Right renal pelvis (tissue), 4 donors: Measurements from ENCODE around the gene PRICKLE2. TPM values are rescaled to one million over a fixed set of nuclear protein-coding genes. Genes with fewer than 3 reads are reported as not detected.
"Not testable (repeated sequence)": the region's sequence is repeated elsewhere in the genome, so short reads cannot be mapped to it uniquely, and the experiment has no call there.

ENCODE experiments used
- DNase-seq, 4 donors: peaks; one replicate each; pipeline ENCODE4 v3.0.0-alpha.2; 2013; ENCODE audit warnings: low read depth in 4 of 4, low spot score in 3 of 4, missing footprints in 1 of 4
- polyA plus RNA-seq, 4 donors: library from polyadenylated mRNA; unstranded; fragments of 120-200 nt; gene quantifications; one replicate each; pipeline ENCODE4 v1.2.1, GENCODE V29; 2013; ENCODE audit not compliant: insufficient read length in 4 of 4

Gene PRICKLE2
- polyA plus RNA-seq, 4 donors, result 17.4 to 20.3 (median 19.8) TPM

- DNase-seq, result no peak
Observed at GRCh38 chr3:64107190-64107589, 118.1 kb downstream of the PRICKLE2 start.

DNA sequence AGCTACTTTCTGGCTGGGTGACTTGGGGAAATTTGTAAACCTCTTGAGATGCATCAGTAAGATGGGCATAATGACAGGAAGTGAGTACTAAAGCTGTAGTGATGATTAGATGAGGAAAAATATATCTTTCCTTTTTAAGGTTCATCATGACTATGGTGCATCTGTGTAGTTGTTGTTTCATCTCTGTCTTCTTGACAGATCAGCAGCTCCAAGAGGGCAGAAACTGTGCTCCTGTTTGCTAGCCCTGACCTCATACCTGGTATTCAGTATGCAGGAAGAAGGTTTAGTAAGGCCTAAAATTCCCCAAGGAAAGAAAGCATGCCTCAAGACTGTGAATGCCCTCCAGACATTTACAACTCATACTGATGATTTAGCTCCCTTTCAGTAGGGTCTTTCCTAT lies 119.5 kb downstream of the PRICKLE2 start:
- DNase-seq, result no peak

GRCh38 chr3:64104691-64105111 lies 120.6 kb downstream of the PRICKLE2 start:
- no peak for DNase-seq

DNA sequence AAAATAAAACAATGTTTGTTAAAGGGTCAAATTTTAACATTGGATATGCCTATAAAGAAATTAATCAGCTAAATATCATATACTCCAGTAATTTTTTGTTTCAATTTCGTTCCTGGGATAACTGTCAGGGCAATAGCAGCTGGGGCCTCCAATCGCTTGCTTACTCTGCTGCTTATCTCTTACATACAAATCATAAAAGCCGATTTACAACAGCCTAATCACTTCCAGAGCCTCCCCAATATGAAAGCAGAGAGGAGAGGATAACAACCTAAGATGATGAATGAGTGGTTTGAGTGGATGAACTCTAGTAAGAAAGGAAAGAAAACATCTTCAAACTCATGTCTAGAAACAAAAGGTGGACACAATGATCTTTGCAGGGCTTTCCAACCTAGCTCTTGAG lies 121.3 kb downstream of the PRICKLE2 start:
- DNase-seq, result no peak

DNA sequence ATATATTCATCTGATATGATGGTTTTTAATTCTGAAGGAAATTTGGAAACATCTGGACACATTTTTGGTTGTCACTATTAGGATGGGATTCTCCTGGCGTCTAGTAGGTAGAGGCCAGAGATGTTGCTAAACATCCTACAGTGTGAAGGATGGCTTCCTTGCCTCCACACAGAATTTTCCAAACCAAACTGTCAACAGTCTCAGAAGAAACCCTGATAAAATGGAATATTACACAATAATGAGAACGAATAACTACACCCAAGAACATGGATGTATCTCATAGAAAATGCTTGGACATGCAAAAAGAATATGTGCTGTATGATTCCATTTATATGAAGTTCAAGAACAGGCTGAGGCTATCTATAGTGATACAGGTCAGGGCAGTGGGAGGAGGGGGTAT lies 122.1 kb downstream of the PRICKLE2 start:
- DNase-seq, result no peak

GRCh38 chr3:64102147-64102546 lies 123.1 kb downstream of the PRICKLE2 start:
- DNase-seq, result no peak

DNA sequence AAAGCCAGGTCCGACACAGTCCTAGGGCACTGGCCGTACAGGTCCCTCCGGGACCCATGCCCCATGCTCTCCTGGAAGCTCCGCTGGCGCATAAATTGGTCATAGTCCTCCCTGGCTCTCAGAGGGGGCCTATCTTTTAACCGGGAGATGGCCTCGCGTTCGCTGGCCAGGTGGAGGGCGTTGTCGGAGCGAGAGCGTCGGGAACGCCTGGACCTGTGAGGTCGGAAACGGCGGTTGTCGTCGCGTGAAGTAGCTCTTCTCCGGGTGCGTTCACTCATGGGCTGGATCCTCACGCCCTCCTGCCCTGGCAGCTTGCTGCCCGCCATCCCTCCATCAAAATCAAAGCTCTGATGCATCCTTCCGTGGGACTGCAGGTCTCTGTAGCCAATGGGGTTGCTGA lies 126.0 kb downstream of the PRICKLE2 start:
- DNase-seq, result no peak

- no peak for DNase-seq
Observed at GRCh38 chr3:64098670-64099069, 126.6 kb downstream of the PRICKLE2 start.

DNA sequence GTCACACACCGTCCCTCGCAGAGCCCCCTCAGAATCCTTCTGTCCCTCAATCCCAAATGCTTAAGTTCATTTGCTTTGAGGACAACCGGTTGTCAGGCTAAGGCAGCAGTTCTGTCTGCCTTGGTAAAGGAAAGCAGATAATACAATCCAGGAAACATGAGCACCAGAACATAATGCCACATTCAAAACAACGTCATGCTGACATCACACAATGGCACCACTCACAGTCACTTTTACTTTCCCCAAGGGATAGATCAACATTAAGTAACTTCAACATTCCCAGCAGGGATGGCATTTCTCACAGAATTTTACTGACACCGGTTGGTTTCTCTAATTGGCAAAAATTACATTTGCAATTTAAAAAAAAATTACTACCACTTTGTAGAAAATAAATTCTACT lies 127.3 kb downstream of the PRICKLE2 start:
- no peak for DNase-seq

DNA sequence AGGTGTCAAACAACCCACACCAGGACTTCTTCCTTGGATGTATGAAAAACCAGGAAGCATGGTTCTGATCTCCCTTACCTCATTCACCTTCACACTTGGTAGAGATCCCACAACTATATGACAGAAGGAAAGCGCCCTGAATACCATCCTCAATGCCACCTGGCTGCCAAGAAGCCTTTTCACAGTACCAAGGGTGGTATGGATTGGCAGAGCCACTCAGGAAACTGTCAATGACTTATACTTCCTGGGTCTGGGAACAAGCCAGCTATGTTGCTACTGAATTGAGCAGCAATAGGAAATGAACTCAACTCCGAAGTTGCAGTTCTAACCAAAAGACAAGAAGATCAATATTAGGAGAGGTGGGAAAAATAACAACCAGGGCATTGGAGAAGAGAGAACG lies 129.5 kb downstream of the PRICKLE2 start:
- no peak for DNase-seq

- no peak for DNase-seq
Observed at GRCh38 chr3:64094713-64095079, 130.6 kb downstream of the PRICKLE2 start.

- no peak for DNase-seq
Observed at GRCh38 chr3:64093825-64094712, 131.2 kb downstream of the PRICKLE2 start.

DNA sequence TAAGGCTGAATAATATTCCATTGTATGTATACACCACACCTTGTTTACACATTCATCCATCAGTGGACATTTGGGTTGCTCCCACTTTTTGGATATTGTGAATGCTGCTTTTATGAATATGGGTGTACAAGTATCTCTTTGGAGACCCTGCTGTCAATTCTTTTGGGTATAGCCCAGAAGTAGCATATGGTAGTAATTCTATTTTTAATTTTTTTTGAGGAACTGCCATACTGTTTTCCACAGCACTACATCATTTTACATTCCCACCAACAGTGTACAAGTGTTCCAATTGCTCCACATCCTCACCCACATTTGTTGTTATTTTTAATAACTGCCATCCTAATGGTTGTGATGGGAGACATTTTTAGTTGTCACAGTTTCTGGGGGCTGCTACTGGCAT lies 132.1 kb downstream of the PRICKLE2 start:
- no peak for DNase-seq

DNA sequence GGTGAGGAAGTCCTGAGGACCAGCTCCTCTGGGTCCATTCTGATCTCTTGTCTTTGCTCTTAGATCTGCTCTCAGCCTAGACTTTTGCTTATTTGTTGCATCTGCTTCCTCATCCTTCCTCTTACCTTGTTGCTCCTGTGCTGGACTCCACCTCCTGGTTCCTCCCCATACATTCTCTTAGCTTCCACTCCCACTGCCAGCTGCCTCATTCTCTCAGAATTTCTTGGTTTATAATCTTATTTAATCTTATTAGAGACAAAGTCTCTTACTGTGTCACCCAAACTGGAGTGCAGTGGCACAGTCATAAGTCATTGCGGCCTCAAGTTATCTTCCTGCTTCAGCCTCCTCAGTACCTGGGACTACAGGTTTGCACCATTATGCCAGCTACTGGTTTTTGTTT lies 133.8 kb downstream of the PRICKLE2 start:
- no peak for DNase-seq

DNA sequence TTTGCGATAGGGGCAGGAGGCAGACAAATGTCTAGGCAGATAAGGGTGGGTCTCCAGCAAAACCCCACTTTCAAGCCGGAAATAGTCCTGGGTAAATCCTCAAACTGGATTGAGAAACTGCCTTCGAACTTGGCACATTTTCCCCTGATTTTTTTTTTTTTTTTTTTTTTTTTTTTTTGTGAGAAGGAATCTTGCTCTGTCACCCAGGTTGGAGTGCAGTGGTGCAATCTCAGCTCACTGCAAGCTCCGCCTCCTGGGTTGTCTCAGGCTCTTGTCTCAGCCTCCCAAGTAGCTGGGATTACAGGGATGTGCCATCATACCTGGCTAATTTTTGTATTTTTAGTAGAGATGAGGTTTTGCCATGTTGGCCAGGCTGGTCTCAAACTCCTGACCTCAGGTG lies 135.9 kb downstream of the PRICKLE2 start:
- not testable (repeated sequence) for DNase-seq

DNA sequence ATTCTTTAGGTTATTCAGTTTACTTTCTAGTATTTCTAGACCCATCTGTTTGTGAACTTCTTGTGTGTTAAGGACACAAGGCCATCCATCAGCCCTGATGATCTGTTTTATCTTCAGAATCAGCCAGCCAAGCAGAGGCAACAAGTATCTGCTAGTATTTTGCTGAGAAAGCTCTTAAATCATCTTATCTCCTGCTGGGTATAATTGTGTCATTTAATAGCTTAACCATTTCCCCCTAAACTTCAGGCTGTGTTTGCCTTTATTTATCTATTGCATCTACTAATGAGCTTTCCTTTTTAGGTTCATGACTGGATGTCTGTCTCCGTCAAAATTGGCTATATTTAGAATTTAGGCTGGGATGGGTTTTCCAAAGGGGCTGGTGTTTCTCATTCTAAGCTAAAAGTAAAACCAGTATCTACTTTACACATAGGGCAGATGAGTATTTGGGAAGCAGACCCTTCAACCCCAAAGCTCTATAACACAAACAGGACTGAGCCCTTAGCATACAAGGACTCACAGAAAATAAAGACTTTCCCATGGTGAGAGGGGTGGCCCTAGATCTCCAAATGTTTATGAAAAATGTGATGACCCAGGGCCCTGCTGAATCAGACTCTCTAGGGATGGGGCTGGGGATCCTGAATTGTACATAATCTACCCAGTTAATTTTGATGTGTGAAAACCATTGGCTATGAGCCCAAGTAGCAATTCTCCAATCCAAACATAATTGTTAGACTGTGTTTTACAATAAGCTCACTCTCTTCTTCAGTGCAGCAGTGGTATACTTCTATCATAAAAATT lies 136.7 kb downstream of the PRICKLE2 start:
- DNase-seq, result no peak

DNA sequence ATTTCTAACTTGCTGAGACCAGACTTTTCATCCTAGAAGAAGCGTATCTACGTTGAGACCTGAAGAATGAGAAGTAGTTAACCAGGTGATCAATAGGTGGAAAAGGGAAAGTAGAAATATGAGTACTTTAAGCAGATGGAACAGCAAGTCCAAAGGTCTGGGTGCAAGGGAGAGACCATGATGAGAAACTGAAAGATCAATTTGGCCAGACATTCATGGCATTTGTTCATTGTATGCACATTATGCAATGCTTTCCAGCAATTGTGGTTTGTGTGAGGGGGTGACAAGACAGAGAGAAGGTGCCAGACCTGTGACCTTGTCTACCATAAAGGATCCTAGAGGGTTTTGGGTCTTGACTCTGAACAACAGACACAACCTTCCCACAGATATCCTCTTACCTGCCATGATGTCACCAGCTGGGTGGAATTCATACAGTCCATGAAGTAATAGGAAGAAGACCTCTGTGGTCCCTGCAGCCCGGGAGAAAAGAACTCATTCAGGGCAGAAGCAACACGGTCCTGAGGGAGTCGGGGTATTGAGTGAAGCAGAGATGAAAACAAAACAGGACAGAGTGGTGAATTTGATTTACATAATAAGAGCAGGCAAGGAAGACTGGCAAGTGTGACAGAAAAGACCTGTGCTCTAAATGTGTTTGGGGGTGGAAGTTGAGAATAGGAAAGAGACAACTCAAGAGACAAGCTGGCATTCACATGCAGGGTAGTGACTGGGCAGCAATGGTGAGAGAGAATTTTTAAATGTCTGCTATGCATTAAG lies 138.6 kb downstream of the PRICKLE2 start:
- DNase-seq, result no peak

GRCh38 chr3:64084640-64085039 lies 140.6 kb downstream of the PRICKLE2 start:
- no peak for DNase-seq

- DNase-seq, result no peak
Observed at GRCh38 chr3:64083575-64083974, 141.7 kb downstream of the PRICKLE2 start.

DNA sequence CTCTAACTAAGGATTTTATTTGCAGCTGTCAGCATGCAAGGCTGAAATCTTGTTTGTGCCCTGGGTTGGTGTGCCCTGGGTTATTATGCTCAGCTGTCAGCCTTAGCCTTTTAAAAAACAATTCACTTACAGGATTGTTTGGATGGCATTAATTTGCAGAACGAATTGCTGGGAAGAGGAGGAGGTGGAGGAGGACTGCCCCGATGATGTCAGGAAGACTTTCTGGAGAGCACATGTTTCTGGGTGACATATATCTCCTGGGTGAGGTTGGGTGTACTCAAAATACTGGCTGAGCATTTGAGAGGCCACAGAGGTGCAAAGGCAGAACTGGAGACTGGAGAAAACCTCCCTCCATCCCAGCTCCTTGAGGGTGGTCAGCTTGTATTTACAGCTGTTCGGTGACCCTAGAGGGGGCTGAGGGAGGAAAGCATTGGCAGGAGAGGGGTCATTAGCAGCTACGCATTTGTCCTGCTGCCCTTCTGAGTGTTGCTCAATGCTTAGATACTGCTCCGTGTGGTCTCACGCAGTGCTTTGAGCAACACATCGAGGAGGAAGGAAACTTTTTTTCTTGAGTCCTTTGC lies 142.2 kb downstream of the PRICKLE2 start:
- no peak for DNase-seq

GRCh38 chr3:64082411-64082810 lies 142.9 kb downstream of the PRICKLE2 start:
- no peak for DNase-seq
